Putamen (tissue), 1 donor: Measurements from ENCODE around the gene UBE2J2.
A peak's percentile ranks its signal among the peaks of the same experiment; 100 is the strongest.

Source experiments
- DNase-seq: peaks from one replicate; pipeline ENCODE4 v3.0.0-alpha.2; 2016; ENCODE audit warnings: low spot score

The UBE2J2 gene

DNA sequence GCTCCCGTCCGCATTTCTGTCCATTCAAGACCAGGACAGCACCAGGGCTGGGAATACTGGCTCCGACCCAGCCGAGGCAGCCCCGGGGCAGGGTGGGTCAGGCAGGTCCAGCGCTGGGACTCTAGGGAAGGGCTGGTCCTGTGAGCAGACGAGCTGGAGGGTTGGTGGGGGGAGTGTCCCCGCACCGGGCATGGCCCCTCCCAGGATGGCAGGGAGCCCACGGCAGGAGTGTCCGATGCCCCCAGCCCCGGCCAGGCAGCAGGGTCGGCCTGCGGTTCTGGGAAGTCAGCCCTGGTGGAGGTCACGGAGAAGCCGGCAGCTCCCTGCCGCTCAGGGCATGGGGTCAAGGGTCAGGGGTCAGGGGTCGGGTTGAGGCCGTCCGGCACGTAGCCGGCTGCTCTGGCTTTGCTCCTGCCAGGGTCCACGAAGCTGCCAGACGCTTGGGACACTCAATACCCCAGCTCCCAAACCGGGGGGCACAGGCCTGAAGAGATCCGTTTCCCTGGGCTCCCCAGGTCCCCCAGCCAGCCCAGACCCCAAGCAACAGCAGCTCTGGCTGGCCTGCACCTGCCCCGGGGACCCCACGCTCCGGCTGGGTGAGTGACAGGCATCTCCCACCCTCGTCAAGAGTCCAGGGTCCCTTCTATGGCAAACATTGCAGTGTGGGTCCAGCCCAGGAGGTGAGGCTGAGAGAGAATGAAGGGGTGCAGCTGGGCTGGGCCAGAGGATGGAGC, 33.9 kb downstream of the UBE2J2 start:
- no peak for DNase-seq

DNA sequence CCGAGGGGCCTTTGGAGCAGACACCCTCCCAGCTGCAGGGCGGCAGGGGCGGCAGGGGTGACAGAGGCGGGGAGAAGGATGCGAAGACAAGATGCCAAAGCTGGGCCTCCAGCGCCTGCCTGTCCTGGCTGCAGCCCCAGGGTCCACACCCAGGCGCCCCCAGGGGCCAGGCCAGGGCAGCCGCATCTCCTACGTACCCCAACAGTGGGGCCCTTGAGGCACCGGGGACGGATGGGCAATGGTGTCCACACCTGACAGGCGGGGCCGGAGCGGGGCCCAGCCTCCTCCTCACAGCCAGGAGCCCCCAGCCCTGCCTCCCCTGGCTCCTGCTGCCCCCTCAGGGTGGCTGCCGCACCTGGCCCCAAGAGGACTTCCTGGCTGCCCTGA, 34.4 kb downstream of the UBE2J2 start:
- DNase-seq = no peak

DNA sequence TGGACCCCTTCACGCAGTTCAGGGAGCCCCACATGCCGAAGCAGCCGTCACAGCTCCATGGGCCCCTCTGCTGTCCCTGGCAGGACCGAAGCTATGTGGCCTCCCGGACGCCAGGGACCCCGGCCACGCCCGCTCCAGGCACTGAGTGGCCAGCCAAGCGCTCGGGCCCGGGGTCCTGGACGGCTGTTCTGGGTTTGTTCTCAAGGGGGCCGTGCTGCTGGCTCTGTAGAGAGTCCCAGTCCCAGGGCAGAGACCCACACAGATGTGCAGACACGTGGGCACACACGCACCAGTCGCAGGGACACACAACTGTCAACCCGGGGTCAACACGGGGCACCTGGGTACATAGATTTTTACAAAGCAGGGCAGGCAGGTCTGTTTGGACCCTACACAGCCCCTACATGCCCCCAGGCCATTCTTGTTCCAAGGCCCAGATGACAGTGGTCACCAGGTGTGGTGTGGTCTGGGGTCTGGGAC, 34.9 kb downstream of the UBE2J2 start:
- DNase-seq = no peak

DNA sequence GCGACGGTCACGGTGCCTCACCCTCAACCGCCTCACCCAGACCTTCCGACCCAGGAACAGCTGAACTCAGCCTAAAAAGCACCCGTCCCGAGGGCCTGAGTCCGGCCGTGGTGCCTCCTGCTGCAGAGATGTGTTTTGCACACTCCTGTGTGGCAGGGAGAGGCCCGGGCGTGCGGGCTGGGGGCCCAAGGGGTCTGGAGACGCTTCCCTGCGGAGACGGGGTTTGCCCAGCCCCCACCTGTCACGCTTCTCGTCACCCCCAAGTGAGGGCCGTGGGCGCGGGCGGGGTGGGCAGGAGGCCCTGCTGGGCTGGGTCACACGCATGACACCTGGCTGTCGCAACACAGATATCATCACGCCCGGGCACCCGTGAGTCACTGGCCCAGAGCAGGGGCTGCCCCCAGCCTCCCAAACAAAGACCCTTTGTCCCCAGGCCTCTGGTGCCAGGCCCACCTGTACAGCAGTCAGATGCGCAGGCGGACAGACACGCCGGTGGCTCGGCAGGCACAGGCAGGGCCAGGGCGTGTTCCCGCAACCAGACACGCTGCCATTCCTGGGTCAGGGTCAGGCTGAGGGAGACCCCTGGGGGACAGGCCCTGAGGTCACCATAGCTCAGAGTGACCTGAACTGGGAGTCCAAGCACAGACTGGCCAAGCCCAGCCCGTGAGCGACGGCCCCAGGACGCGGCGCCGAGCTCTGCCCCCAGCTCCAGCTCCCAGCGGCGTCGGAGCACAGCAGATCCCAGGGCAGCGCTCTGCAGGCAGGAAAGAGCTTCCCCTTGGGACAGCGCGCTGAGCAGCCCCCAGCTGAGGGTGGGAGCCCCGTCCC, 35.6 kb downstream of the UBE2J2 start:
- no peak for DNase-seq

DNA sequence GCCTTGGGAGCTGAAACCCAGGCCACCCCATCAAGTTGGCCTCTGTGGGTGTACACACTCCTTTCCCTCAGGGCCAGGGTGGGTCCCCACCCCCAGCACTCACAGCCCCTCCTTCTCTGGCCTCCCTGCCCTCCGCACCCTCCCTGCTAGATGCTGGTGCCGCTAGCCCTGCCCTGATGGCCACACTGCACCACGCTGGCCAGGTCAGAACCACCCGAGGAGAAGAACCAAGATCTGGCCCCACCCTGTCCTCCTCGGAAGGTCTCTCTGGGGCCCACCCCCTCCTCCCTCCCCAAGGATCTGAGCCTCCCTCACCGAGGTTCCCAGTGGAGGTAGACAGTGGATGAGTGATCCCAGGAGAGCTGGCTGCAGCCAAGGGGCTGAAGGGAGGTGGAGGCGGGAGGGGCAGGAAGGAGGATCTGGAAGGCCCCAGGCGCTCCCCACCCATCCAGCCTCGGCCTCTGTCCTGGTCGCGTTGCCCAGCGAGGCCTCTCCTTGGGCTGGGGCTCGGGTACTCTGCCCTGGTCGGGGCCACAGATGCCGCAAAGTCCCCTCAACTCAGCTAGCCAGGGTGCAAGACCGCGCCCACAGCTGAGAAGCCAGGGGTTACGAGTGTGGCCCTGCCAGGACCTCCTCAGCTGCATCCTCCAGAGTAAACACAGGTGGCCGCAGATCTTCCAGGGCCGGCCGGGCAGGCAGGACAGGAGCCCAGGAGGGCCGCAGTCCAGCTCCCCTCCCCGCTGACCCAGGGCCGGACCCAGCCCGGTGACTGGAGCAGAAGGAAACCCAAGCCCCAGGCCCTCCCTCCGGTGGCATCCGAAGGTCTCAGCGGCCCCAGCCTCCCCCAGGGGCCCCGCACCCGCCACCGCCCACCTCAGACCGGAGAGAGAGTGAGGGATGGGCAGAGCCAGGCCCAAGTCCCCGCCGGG, 36.4 kb downstream of the UBE2J2 start:
- no peak for DNase-seq

DNA sequence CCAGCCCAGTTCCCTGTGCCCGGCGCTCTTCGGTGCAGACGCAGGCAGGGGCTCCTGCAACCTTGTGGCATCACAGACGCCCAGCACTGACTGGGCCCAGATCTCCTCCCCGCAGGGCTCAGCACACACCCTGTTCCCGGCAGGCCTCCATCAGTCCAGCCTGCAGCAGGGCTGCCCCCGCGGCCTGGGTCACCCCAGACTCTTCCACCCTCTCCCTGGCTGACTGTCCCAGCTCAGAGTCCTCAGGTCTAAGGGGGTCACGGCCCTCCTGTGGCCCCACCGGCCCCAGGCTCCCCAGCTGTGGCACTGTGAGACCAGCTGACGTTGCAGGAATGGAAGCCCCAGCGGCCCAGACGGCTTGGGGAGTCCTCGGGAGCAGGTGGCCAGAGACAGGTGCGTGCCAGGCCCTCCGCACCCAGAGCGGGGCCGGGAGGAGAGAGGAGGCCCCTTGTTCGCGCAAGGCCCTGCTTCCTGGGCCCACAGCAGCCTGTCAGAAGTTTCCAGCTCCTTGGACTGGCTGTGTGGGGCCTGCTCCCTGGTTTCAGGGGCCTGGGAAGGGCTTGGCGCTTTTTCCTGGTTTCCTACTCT, 37.4 kb downstream of the UBE2J2 start:
- DNase-seq = no peak

DNA sequence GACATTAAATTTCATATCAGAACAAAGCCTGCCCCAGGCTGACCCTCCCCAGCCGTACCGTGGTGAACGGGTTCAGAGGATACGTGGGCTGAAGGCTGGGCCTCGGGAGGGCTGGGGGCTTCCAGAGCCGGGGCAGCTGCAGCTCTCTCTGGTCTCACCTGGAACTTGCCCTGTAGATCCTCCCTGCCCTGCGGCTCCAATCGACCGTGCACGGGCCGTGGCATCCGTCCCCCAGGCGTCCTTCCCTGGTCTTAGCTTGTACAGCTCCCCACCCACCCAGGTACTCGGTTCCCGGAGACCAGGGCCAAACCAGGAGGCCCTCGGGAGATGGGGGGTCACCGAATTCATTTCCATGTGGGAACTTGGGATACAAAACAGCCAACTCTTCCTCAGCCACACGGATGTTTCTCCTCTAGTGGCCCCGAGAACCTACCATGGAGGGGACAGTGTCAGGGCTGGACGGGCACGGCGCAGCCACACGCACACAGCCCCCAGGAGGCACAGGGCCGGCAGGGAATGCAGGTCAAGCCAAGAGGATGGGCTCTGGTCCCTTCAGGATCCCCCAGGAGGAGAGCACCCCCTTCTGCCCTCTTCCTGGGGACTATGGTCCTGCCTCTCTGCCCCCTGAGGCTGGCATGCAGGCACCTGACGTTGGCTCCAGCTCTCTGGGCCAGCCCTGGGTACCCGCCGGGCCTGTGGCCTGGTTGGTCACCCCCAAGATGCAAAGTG, 38.5 kb downstream of the UBE2J2 start:
- no peak for DNase-seq

DNA sequence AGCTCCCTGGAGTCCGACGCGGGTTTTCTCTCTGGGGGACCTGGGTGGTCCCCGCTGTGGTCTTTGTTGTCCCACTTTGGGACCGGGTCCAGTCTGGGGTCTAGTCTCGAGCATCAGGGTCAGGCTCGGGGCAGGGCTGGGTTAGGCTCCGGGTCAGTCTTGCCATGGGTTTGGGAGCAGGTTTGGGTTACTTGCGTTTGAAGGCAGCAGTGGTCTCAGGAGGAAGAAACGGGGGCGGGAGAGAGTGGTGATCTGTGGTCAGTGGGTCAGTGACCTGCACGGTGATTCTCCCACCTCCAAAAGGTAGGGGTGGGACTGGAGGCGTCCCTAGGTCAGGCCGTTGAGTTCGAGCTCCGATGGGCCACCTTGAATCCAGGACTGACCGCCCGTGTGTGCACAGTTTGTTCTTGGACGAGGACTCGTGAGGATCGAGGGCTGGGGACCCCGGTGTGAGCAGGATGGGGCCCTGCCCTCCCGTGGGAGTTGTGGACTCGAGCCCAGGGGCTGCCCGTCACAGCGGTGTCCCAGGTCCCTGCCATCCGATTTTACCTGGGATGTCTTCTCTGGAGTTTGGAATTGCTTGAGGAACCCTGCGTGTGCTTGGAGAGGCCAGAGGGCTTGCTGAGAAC, 39.4 kb downstream of the UBE2J2 start:
- no peak for DNase-seq

DNA sequence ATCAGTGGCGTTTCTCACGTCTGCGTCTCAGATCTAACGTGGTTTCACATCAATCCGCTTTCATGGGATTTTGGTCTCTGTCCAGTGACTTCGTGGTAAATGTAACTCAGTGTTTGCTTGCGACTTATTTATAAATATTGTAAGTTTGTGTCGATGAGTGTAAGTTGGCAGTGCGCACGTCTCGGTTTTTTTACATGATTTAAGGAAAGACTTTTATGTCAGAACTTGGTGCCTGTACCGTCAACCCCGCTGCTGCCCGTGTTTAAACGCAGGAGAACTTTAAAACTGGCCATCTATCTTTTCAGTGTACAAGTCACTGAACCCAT, 40.1 kb downstream of the UBE2J2 start:
- no peak for DNase-seq

DNA sequence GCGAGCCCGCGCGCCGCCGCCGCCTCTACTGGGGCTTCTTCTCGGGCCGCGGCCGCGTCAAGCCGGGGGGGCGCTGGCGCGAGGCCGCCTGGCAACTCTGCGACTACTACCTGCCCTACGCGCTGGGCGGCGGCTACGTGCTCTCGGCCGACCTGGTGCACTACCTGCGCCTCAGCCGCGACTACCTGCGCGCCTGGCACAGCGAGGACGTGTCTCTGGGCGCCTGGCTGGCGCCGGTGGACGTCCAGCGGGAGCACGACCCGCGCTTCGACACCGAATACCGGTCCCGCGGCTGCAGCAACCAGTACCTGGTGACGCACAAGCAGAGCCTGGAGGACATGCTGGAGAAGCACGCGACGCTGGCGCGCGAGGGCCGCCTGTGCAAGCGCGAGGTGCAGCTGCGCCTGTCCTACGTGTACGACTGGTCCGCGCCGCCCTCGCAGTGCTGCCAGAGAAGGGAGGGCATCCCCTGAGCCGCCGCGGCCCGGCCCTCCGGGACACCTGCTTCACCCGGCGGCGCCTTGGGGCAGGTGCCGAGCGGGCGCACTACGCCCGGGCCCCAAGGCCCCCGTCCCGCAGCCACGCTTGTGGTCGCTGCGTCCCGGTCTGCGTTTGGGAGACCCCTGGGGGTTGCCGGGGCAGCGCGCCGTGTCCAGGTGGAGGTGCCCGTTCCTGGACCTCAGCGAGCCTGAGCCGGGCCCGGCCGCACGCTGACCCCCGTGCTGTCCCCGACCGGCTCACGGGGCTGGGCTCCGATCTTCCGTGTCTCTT, 40.7 kb downstream of the UBE2J2 start:
- no peak for DNase-seq

DNA sequence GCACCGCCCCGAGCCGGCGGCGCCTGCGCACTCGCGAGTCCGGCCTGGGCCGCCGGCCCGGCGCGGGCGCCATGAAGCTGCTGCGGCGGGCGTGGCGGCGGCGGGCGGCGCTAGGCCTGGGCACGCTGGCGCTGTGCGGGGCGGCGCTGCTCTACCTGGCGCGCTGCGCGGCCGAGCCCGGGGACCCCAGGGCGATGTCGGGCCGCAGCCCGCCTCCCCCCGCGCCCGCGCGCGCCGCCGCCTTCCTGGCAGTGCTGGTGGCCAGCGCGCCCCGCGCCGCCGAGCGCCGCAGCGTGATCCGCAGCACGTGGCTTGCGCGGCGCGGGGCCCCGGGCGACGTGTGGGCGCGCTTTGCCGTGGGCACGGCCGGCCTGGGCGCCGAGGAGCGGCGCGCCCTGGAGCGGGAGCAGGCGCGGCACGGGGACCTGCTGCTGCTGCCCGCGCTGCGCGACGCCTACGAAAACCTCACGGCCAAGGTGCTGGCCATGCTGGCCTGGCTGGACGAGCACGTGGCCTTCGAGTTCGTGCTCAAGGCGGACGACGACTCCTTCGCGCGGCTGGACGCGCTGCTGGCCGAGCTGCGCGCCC, 41.4 kb downstream of the UBE2J2 start, which contains the start of gene B3GALT6:
B3GALT6 (plus strand) TSS at position 30 of the 588 bp plus-strand sequence; CDS start at position 72, 42 bp downstream.
- no peak for DNase-seq

DNA sequence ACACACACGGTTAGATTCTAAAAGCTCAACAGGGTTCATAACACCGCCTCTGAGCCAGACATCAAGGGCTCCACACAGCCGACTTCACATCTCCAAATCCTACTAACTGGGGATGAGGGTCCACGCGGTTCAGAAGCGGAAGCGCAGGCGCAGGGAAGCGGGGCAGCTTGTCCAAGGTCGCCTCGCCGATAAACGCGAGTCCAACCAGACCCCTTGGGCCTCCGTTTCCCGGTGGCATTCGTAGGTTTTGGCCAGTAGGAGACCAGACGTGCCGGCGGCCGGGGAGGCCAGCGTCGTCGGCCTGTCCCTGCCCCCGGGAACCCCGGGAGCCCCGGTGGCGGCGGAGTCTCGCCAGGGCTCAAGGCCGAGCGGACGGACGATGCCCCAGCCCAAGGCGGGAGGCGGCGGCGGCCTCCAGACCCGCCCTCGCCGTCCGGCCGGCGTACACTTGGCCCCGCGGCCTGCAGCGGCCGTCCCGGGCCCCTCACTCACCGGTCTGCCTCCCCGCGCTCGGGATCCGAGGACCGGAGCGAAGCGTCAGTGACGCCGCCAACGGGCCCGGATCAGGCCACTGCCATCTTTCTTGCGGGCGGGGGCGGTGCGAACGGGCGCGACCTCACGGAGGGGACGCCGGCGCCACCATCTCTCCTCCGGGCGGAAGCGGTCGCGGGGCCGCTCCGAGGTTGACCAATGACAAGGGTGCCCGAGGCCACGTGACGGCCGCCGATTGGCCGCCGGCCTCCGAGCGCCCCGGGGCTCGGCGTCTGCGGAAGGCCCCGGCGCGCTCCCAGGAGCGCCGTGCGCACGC, 42.0 kb downstream of the UBE2J2 start, which contains the start of gene SDF4:
SDF4 (minus strand) TSS at position 602 of the 808 bp plus-strand sequence. CDS start 3,229 bp downstream, outside the sequence.
- DNase-seq = peak; percentile 96

DNA sequence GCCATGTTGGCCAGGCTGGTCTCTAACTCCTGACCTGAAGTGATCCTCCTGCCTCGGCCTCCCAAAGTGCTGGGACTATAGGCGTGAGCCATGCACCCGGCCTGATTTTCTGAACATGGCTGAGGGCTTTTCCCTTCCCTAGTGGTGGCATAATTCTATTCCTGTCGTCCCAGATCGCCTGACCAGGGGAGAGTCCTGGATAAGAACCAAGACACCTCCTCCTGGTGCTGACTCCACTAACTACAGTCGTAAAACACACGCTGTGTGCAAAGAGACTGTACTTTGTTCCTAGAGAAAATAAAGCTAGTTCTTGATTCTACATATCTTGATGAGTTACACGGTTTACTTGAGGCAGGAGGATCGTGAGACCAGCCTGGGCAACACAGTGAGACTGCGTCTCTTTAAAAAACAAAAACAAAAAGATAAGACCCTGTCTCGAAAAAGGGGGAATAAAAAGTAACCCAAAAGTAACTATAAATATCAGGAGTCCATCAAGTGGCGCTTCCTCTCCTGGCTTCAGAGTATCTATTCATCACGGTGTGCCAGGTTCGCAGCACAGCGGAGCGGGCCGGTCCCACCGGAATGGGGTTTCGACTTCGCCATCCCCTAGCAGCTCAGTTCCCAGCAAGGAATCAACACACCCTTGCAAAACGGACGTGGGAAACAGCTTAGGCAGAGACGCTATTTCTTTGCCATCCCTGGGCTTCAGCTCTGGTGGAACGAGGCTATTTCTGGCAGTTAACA, 42.8 kb downstream of the UBE2J2 start:
- DNase-seq = no peak

DNA sequence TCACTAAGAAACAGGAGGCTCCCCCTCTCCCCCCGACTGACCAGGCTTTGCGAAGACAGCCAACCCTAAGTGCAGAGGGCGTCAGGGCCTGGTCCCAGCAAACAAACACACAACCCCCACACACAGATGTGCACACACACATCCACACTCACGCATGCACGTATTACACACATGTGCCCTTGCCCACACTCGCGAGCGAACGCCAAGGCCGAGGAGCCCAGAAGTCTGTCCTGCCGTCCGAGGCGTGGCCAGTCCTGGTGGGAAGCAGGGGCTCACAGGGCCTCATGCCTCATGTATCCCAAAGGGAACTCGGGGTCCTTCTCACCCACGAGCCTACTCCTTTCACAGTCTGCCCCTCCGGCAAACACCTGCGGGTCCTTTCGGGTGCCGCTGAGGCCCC, 43.9 kb downstream of the UBE2J2 start:
- no peak for DNase-seq

DNA sequence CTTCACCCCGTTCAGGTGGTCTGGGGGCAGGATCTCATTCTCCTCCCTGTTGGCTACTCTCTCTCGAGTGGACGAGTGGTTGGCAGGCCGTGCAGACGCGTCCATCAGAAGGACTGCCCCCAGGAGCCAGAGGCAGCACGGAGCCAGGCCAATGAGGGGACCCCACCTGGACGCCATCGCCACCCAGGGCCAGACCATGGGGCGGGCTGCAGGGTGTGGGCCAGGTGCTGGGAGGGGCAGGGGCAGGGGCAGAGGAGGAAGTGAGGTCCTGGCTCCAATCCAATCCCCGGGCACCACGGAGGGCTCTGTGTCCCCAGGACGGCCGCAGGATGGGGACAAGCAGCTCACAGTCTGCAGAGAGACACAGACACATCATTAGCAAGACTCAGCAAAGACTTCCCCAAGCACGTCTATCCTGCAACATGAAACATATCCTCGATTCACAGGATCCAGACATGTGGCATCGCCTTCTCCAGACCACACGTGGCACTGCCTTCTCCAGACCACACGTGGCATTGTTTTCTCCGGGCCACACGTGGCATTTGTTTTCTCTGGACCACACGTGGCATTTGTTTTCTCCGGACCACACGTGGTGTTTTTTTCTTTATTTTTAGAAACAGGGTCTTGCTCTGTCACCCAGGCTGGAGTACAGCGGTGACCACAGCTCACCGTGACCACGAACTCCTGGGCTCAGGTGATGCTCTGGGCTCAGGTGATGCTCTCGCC, 44.9 kb downstream of the UBE2J2 start:
- DNase-seq = no peak

DNA sequence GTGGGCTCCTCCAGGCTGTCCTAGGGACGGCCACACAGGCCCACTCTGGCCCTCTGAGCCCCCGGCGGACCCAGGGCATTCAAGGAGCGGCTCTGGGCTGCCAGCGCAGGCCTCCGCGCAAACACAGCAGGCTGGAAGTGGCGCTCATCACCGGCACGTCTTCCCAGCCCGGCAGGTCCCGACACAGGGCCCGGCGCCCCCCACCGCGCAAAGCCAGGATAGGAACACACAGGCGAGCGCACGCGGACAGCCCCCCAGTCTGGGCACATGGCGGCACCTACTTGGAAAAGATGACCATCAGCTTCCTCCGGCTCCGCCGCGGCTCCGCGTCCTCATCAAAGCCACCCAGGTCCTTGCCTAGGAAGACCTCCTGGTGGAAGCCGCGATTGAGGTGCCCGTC, 45.5 kb downstream of the UBE2J2 start:
- no peak for DNase-seq

DNA sequence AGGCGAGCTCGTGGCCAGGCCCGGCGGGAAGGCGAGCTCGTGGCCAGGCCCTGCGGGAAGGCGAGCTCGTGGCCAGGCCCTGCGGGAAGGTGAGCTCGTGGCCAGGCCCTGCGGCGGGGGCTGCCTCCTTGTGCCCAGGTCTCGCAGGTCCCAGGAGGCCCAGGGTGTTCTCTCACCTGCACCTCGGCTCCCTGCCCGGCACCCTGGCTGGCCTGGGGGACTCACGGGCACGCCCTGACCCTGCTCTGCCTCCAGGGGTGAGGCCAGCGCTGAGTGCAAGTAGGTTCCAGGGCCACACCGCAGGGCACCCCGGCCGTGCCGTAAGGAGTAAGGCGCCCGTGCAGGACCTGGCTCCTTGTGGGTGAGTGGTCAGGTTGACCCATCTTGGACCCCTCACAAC, 46.3 kb downstream of the UBE2J2 start:
- DNase-seq = no peak
